Measurements from ENCODE around the gene MLPH. TPM values are rescaled to one million over a fixed set of nuclear protein-coding genes. Genes with fewer than 3 reads are reported as not detected.

Gene MLPH
- total RNA-seq, 2 experiments from 2014 or later = not detected

DNA sequence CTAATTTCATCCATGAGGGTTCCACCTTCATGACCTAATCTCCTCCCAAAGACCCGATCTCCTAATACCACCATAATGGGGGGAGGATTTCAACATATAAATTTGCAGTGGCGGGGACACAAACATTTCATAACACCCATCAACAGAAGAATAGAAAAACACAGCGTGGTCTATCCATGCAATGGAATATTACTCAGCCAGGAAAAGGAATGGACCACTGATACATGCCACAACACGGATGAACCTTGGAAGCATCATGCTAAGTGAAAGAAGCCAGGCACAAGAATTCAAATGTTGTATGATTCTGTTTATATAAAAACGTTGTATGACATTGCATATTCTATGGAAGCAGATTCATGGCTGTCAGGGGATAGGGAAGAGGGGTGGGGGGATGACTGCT, 82.0 kb downstream of the MLPH start:
- ChIA-PET POLR2A (no interaction called here), CTCF (no interaction called here)

- ChIA-PET CTCF (interaction anchor here (2.3 to 7.1 kb wide), 2 partner anchors 14 to 58 kb away, joined by 8 to 120 read pairs; no protein-coding TSS in a partner anchor), POLR2A (interaction anchor here (0.7 kb wide), 1 partner anchor 187 kb away, joined by 3 read pairs; no protein-coding TSS in a partner anchor)
These were observed 82.8 kb downstream of the MLPH start for GRCh38 chr2:237569896-237570295.

DNA sequence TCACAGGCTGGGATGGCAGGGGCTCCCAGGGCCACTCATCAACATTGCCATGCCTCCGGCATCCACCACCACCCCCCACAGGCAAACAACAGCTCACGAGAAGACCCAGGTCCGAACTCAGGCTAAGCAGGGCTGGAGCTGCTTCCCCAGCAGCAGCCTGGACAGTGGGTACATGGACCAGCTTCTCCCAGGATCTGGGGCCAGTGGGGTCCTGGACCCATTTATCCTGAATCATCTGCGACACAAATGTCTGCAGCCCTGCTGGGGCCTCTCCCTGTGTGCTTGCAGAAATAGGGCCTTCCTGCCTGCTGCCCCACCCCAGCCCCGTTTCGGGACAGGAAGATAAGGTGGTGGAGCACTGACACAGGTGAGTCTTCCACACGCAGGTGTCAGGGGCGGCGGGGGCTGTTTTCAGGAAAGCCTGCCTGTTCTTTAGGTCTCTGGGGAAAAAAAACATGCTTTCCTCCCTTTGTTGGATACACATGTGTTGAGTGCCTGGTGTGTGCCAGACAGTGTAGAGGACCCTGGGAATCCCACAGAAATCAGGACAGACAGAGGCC, 83.8 kb downstream of the MLPH start:
- POLR2A ChIA-PET = interaction anchor here (0.7 kb wide), 1 partner anchor 186 kb away, joined by 3 read pairs; no protein-coding TSS in a partner anchor
- CTCF ChIA-PET = interaction anchor here (1.0 to 7.1 kb wide), 13 partner anchors 13 to 485 kb away, joined by 3 to 120 read pairs (median 5); partner anchors contain the start of gene COPS8

DNA sequence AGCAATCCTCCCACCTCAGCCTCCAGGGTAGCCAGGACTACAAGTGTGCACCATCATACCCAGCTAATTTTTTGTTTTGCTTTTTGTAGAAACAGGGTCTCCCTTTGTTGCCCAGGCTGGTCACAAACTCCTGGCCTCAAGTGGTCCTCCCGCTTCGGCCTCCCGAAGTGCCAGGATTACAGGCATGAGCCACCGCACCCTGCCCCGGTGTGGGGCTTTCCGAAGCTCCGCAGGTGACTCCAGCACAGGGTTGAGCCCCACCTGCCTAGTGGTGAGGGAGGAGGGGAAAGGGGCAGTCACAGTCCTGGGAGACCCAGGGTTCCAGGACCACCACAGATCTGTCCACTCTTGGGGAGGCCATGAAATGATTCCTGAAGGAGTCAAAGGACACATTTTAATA, 84.5 kb downstream of the MLPH start:
- ChIA-PET POLR2A (no interaction called here), CTCF (interaction anchor here (0.7 to 7.1 kb wide), 31 partner anchors 9 to 486 kb away, joined by 3 to 120 read pairs (median 6); partner anchors contain the start of gene COPS8)

- ChIA-PET CTCF (interaction anchor here (0.6 to 7.1 kb wide), 35 partner anchors 9 to 486 kb away, joined by 3 to 120 read pairs (median 5); partner anchors contain the start of gene COPS8), POLR2A (interaction anchor here (1.1 kb wide), 1 partner anchor 60 kb away, joined by 6 read pairs; no protein-coding TSS in a partner anchor)
These were observed 85.1 kb downstream of the MLPH start for GRCh38 chr2:237572021-237572741.

DNA sequence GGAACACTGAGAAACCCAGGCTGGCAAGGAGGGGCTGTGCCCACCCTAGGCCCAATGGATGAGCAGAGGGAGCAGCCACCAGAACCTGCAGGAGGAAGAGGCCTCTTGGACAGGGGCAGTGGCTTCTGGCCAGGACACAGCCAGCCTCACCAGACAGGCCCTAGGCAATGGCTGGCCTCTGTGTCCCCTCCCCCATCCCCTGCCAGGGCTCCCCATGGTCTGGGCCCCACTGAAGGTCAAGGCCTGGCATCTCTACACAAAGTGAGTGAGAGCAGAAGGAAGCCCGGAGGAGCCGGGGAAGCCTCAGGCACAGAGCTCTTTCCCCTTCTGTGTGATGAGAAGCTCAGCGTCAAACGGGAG, 85.7 kb downstream of the MLPH start:
- POLR2A ChIA-PET = interaction anchor here (1.1 kb wide), 1 partner anchor 60 kb away, joined by 6 read pairs; no protein-coding TSS in a partner anchor
- CTCF ChIA-PET = interaction anchor here (0.8 to 7.1 kb wide), 18 partner anchors 9 to 487 kb away, joined by 3 to 120 read pairs (median 6); partner anchors contain the start of gene COPS8

DNA sequence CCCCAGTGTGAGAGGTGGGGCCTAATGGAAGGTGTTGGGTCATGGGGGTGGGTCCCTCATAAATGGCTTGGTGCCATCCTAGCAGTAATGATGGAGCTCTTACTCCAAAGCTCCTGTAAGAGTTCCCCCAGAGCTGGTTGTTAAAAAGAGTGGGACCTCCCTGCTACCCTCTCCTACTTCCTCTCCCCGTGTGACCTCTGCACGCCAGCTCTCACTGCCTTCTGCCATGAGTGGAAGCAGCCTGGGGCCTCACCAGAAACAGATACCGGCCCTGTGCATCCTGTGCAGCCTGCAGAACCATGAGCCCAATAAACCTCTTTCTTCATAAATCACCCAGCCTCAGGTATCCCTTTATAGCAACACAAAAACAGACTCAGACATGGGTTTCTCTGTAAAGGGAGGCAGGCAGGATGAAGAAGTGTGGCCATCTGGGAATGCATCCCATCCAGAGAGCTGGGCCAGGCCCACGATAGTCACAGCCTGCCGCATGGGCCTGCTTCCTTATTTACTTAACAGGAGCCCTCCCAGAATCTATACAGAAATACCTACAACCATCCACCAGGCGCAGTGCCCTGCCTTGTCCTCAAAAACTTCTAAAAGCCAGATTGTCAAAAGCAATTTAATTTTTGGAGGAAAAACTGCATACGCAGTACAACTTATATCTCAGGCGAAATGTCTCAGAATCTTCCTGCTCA, 86.8 kb downstream of the MLPH start:
- CTCF ChIA-PET = interaction anchor here (7.1 kb wide), 1 partner anchor 62 kb away, joined by 120 read pairs; no protein-coding TSS in a partner anchor
- POLR2A ChIA-PET = interaction anchor here (0.6 to 1.3 kb wide), 2 partner anchors 61 to 99 kb away, joined by 4 to 7 read pairs; no protein-coding TSS in a partner anchor

GRCh38 chr2:237574467-237574866, 87.4 kb downstream of the MLPH start:
- ChIA-PET CTCF (interaction anchor here (7.1 kb wide), 1 partner anchor 63 kb away, joined by 120 read pairs; no protein-coding TSS in a partner anchor), POLR2A (interaction anchor here (1.3 kb wide), 1 partner anchor 62 kb away, joined by 7 read pairs; no protein-coding TSS in a partner anchor)

GRCh38 chr2:237574894-237575868, 88.1 kb downstream of the MLPH start:
- POLR2A ChIA-PET = interaction anchor here (1.3 kb wide), 1 partner anchor 62 kb away, joined by 7 read pairs; no protein-coding TSS in a partner anchor
- CTCF ChIA-PET = interaction anchor here (1.1 to 7.1 kb wide), 3 partner anchors 63 to 421 kb away, joined by 3 to 120 read pairs (median 3); no protein-coding TSS in a partner anchor

DNA sequence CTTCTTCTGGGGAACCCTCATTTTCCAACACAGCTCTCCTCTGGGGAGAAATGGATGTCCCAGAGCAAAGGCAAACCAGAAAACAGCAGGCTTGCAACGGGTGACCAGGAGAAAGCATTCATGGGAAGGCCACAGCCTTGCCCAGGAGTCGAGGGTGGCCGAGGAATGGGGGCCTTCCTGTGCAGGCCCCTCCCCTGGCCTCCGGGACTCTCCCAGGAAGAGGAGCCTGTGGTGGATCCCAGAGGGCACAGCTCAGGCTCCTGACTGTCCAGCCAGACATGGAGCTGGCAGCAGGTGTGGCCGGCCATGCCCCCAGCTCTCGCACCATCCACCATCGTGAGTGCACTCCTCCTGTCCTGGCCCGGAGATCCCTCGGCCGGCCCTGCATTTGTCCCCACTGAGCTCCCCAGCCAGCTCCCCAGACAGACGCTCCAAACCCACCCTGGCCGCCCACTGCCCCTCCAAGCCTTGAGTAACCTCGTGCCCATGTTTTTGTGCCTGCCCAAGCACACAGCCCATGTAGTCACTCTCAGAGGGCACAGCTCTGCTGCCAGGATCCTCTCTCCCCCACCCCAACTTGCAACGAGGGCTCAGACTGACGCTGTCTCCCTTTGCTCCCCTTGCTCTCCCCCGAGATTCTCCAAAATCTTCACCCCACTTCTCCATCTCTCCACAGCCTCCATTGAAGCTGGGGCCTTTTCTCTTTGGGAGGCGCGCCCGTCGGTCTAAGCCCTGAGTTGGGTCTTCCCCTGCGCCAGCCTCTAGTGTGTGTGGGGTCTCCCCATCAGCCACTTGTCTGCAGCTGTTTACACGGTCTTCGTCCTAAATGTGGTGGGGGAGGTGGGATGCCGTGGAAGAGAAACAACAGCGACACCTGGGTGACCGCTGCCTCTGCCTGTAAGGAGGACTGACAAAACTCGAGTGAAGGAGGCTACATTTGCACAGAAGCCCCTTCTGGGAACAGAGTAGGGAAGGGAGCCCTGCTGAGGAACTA, 89.1 kb downstream of the MLPH start:
- CTCF ChIA-PET = interaction anchor here (1.1 to 7.1 kb wide), 4 partner anchors 64 to 422 kb away, joined by 3 to 120 read pairs (median 4); no protein-coding TSS in a partner anchor
- POLR2A ChIA-PET = no interaction called here

DNA sequence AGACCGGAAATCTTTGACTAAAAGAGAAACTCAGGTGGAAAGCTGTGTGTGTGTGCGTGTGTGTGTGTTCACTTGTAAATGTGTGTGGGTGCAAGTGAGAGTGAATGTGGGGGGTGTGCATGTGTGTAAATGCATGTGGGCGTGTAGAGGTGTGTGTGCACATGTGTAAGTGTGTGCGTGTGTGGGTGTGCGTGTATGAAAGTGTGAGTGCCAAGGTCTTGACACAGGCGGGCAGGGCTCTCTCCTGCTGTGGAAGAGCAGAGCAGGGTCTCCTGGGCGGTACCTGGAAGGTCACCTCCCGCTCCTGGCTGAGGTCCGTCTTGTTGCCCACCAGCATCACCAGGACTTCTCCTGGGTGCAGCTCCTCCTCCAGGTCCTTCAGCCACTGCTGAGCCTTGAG, 89.9 kb downstream of the MLPH start:
- ChIA-PET CTCF (interaction anchor here (1.3 to 1.7 kb wide), 2 partner anchors 64 to 168 kb away, joined by 3 to 6 read pairs; no protein-coding TSS in a partner anchor), POLR2A (no interaction called here)

DNA sequence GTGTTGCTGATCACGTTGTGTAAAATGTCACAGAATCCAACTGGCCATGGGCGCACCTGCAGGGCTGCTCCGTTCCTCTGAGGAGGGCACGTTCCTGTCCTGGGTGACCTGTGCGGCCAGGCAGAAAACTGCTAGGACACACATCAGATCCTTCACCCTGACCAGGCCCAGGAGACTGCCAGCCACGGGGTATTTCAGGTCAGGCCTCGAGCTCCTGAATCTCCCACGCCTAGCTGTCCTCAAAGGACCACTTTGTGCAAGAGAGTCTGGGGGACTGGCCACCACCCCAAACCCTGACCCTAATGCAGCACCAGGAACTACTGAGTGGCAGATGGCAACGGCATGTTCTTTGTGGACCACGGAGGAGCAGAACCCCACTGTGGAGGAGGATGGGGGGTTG, 90.4 kb downstream of the MLPH start:
- POLR2A ChIA-PET = no interaction called here
- CTCF ChIA-PET = interaction anchor here (1.7 kb wide), 1 partner anchor 65 kb away, joined by 6 read pairs; no protein-coding TSS in a partner anchor

DNA sequence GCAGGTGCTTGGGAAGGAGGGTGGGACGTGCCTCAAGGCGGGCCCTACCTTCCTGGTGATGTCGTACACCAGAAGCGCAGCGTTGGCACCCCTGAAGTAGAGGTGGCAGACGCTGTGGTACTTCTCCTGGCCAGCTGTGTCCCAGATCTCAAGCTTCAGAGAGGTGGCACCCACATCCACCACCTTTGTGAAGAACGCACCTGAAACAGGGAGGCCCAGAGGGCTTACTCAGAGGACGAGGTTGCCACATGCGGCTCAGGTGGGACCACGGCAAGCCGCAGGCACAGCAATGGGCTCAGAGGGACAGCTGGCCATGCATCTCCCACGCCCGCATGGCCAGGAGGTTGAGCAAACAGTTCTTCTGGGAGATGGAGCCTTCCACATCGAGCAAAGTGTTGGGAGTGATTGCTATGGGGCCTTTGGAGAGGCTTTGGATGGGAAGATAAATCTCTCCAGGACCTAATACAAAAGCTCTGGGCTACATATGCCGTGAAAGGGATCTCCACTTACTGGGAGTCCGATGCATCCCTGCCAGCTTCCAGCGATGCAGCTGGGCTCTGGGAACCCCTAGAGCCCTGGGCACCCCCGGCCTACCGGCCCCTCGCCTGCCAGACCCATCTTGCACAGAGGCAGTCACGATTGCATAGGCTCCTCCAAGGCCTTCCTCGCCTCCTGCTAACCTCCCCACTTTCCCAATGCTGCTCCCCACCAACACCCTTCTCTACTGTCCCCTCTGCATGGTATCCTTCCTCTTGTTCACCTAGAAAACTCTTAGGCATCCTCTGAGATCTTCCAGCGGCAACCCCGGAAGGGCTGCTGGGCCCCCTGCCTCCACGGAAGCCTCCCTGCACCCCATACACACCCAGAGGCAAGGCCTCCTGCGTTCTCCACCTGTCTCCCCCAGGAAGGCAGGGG, 91.2 kb downstream of the MLPH start:
- CTCF ChIA-PET = interaction anchor here (0.6 to 1.7 kb wide), 2 partner anchors 20 to 66 kb away, joined by 3 to 6 read pairs; no protein-coding TSS in a partner anchor
- POLR2A ChIA-PET = no interaction called here

DNA sequence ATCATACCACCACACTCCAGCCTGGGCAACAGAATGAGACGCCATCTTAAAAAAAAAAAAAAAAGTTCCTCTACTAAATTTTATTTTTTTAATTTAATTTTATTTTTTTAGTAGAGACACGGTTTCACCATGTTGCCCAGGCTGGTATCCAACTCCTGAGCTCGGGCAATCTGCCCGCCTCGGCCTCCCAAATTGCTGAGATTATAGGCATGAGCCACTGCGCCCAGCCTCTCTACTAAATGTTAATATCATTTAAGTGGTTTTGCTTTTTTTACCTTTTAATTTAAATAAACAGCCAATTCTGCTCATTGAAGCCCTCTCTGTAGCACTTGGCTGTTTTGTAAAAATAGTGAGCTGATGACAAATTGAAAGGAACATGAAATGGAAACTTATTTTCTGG, 94.3 kb downstream of the MLPH start:
- CTCF ChIA-PET = interaction anchor here (0.7 to 2.7 kb wide), 10 partner anchors 9 to 194 kb away, joined by 3 to 15 read pairs (median 4); no protein-coding TSS in a partner anchor
- POLR2A ChIA-PET = interaction anchor here (0.7 to 1.4 kb wide), 2 partner anchors 68 to 93 kb away, joined by 3 to 5 read pairs; no protein-coding TSS in a partner anchor

All from activated CD8-positive, alpha-beta memory T cell treated with anti-CD3 and anti-CD28 coated beads for 36 hours (primary cell).